Mammary epithelial cell (primary cell): ENCODE data around the gene MTLN.
"Not testable (repeated sequence)": the region's sequence is repeated elsewhere in the genome, so short reads cannot be mapped to it uniquely, and the experiment has no call there.

Experiments used
- EZH2 ChIP-seq: IDR thresholded peaks from 2 replicates; pipeline ENCODE4 v1.6.1; 2012; ENCODE audit warnings: low read length, inconsistent platforms, borderline replicate concordance
- TF ChIP-seq, protein P1 (sequence below), 2 donors: IDR thresholded peaks in 1 of 2; conservative IDR thresholded peaks in 1 of 2; 2 replicates each; pipeline ENCODE4 v1.5.1; 2011 to 2012; ENCODE audit warnings: inconsistent platforms in 2 of 2, low read length in 2 of 2, mild to moderate bottlenecking in 2 of 2, control low read depth in 1 of 2, low read depth in 1 of 2; ENCODE audit not compliant: insufficient read depth in 1 of 2; ENCODE audit errors: extremely low read depth in 1 of 2

GRCh38 chr2:110222626-110223025, 10.3 kb upstream of the MTLN start:
- TF ChIP-seq, protein P1, sequence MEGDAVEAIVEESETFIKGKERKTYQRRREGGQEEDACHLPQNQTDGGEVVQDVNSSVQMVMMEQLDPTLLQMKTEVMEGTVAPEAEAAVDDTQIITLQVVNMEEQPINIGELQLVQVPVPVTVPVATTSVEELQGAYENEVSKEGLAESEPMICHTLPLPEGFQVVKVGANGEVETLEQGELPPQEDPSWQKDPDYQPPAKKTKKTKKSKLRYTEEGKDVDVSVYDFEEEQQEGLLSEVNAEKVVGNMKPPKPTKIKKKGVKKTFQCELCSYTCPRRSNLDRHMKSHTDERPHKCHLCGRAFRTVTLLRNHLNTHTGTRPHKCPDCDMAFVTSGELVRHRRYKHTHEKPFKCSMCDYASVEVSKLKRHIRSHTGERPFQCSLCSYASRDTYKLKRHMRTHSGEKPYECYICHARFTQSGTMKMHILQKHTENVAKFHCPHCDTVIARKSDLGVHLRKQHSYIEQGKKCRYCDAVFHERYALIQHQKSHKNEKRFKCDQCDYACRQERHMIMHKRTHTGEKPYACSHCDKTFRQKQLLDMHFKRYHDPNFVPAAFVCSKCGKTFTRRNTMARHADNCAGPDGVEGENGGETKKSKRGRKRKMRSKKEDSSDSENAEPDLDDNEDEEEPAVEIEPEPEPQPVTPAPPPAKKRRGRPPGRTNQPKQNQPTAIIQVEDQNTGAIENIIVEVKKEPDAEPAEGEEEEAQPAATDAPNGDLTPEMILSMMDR (conservative IDR thresholded peaks at IDR 0.05 in 1 of 2, IDR thresholded peaks at IDR 0.05 in 1 of 2; ENCODE audit: extremely low read depth in 1 of 2, insufficient read depth in 1 of 2, low read depth in 1 of 2, low read length in 2 of 2), result not testable (repeated sequence)
- TF ChIP-seq EZH2, result not testable (repeated sequence)
